HEK293 (cell line): ENCODE measurements around the gene ASCL2.

Experiments used
- CTCF ChIA-PET: fragments of 350-600 bp; formaldehyde crosslinking; extraction: SDS; loops from one replicate; lab custom pipeline; 2021; ENCODE audit warnings: antibody characterized with exemption; lab: Yijun Ruan, JAX
- POLR2A ChIA-PET: fragments of 300-600 bp; formaldehyde crosslinking; extraction: SDS; loops from one replicate; lab custom pipeline; 2020; ENCODE audit warnings: antibody characterized with exemption, inconsistent platforms; lab: Yijun Ruan, JAX
- H3K27ac ChIP-seq: fragments of 200-500 bp; sonication (Bioruptor generic); 2 replicates; pipeline ENCODE4 v1.5.1; 2014; ENCODE audit warnings: low read depth, low read length, control low read depth, inconsistent platforms; ENCODE audit errors: extremely low read depth
- H3K36me3 ChIP-seq, 2 experiments: fragments of 200-500 bp in 1 of 2; sonication (Bioruptor generic) in 1 of 2; 1 replicate in 1 of 2; 2 replicates in 1 of 2; pipeline ENCODE4 v1.5.1; 2014 to 2017; ENCODE audit warnings: inconsistent platforms in 2 of 2, low read length in 2 of 2; ENCODE audit not compliant: control insufficient read depth in 2 of 2, insufficient read depth in 1 of 2
- H3K4me1 ChIP-seq: fragments of 200-500 bp; sonication (Bioruptor generic); 2 replicates; pipeline ENCODE4 v1.5.1; 2014; ENCODE audit warnings: mild to moderate bottlenecking, low read length, inconsistent platforms; ENCODE audit not compliant: control insufficient read depth, insufficient read depth
- H3K4me3 ChIP-seq: 2 replicates; pipeline ENCODE4 v1.5.1; 2011; ENCODE audit warnings: low read depth, mild to moderate bottlenecking, control low read depth, low read length, moderate library complexity
- H3K9me3 ChIP-seq: fragments of 200-500 bp; sonication (Bioruptor generic); 2 replicates; pipeline ENCODE4 v1.5.1; 2014; ENCODE audit warnings: low read depth, low read length, inconsistent platforms; ENCODE audit not compliant: control insufficient read depth, insufficient read depth
- GLI2 ChIP-seq: fragments of 450-650 bp; formaldehyde crosslinking; IDR thresholded peaks from 2 replicates; pipeline ENCODE4; 2017; ENCODE audit warnings: missing biosample characterization, missing genetic modification characterization, low read depth, borderline replicate concordance
- PRDM1 ChIP-seq: fragments of 450-650 bp; formaldehyde crosslinking; IDR thresholded peaks from 2 replicates; pipeline ENCODE4; 2016; ENCODE audit warnings: missing biosample characterization, missing genetic modification characterization
- SCRT1 ChIP-seq: fragments of 450-650 bp; formaldehyde crosslinking; IDR thresholded peaks from 2 replicates; pipeline ENCODE4 v1.5.1; 2016; ENCODE audit warnings: missing biosample characterization, missing genetic modification characterization, borderline replicate concordance
- ZBTB44 ChIP-seq: fragments of 450-650 bp; IDR thresholded peaks from 2 replicates; pipeline ENCODE4 v1.5.1; 2018; ENCODE audit warnings: missing biosample characterization, mild to moderate bottlenecking, missing genetic modification characterization
- ZNF157 ChIP-seq: fragments of 450-650 bp; formaldehyde crosslinking; IDR thresholded peaks from 2 replicates; pipeline ENCODE4 v1.5.1; 2016; ENCODE audit warnings: missing biosample characterization, missing genetic modification characterization
- ZNF169 ChIP-seq: fragments of 450-650 bp; formaldehyde crosslinking; IDR thresholded peaks from 2 replicates; pipeline ENCODE4 v1.5.1; 2016; ENCODE audit warnings: missing biosample characterization, missing genetic modification characterization
- ZNF184 ChIP-seq: fragments of 450-650 bp; IDR thresholded peaks from 2 replicates; pipeline ENCODE4 v1.5.1; 2018; ENCODE audit warnings: missing biosample characterization, mild to moderate bottlenecking, missing genetic modification characterization
- ZNF221 ChIP-seq: fragments of 450-650 bp; formaldehyde crosslinking; IDR thresholded peaks from 2 replicates; pipeline ENCODE4 v1.5.1; 2017; ENCODE audit warnings: missing biosample characterization, missing genetic modification characterization, borderline replicate concordance
- ZNF366 ChIP-seq: fragments of 450-650 bp; formaldehyde crosslinking; conservative IDR thresholded peaks from 2 replicates; pipeline ENCODE4 v1.5.1; 2016; ENCODE audit warnings: missing biosample characterization, missing genetic modification characterization
- ZNF404 ChIP-seq: fragments of 450-650 bp; formaldehyde crosslinking; IDR thresholded peaks from 2 replicates; pipeline ENCODE4 v1.5.1; 2017; ENCODE audit warnings: missing biosample characterization, missing genetic modification characterization
- ZNF513 ChIP-seq: fragments of 450-650 bp; IDR thresholded peaks from 2 replicates; pipeline ENCODE4 v1.5.1; 2018; ENCODE audit warnings: missing biosample characterization, missing genetic modification characterization
- ZNF529 ChIP-seq: fragments of 450-650 bp; formaldehyde crosslinking; IDR thresholded peaks from 2 replicates; pipeline ENCODE4 v1.5.1; 2017; ENCODE audit warnings: missing genetic modification characterization, missing biosample characterization; ENCODE audit not compliant: insufficient replicate concordance
- ZNF549 ChIP-seq: fragments of 450-650 bp; IDR thresholded peaks from 2 replicates; pipeline ENCODE4 v1.5.1; 2018; ENCODE audit warnings: missing biosample characterization, missing genetic modification characterization, mild to moderate bottlenecking, inconsistent platforms, moderate library complexity
- ZNF701 ChIP-seq: fragments of 450-650 bp; formaldehyde crosslinking; IDR thresholded peaks from 2 replicates; pipeline ENCODE4 v1.5.1; 2016; ENCODE audit warnings: missing biosample characterization, missing genetic modification characterization
- ZNF776 ChIP-seq: fragments of 450-650 bp; formaldehyde crosslinking; IDR thresholded peaks from 2 replicates; pipeline ENCODE4 v1.5.0; 2017; ENCODE audit warnings: missing biosample characterization, missing genetic modification characterization, borderline replicate concordance
- TF ChIP-seq, protein P1 (sequence below): fragments of 450-650 bp; formaldehyde crosslinking; IDR thresholded peaks from 2 replicates; pipeline ENCODE4 v1.5.1; 2016; ENCODE audit warnings: missing biosample characterization, missing genetic modification characterization
- TF ChIP-seq, protein P2 (sequence below): fragments of 450-650 bp; formaldehyde crosslinking; IDR thresholded peaks from 2 replicates; pipeline ENCODE4 v1.5.1; 2016; ENCODE audit warnings: missing biosample characterization, missing genetic modification characterization

ASCL2 gene

GRCh38 chr11:2275334-2276279 is 5.2 kb upstream of the ASCL2 start:
- POLR2A ChIA-PET = no interaction called here
- CTCF ChIA-PET = interaction anchor here (0.6 to 1.5 kb wide), 2 partner anchors 81 to 145 kb away, joined by 3 to 7 read pairs; no protein-coding TSS in a partner anchor
- no peak overlapping the region for H3K27ac ChIP-seq
- H3K4me1 ChIP-seq = no peaks in the 10 kb centered on the region
- H3K36me3 ChIP-seq = no peaks in the 10 kb centered on the region
- TF ChIP-seq ZNF404 (tag by site-specific recombination) (no peak), ZNF169 (tag by site-specific recombination) (no peak), ZNF513 (tag by site-specific recombination) (no peak), ZBTB44 (tag by site-specific recombination) (no peak), PRDM1 (no peak), ZNF529 (tag by site-specific recombination) (no peak), ZNF366 (tag by site-specific recombination) (no peak), ZNF221 (tag by site-specific recombination) (no peak), ZNF184 (no peak), ZNF549 (tag by site-specific recombination) (no peak), ZNF701 (no peak)
- TF ChIP-seq, protein P1, sequence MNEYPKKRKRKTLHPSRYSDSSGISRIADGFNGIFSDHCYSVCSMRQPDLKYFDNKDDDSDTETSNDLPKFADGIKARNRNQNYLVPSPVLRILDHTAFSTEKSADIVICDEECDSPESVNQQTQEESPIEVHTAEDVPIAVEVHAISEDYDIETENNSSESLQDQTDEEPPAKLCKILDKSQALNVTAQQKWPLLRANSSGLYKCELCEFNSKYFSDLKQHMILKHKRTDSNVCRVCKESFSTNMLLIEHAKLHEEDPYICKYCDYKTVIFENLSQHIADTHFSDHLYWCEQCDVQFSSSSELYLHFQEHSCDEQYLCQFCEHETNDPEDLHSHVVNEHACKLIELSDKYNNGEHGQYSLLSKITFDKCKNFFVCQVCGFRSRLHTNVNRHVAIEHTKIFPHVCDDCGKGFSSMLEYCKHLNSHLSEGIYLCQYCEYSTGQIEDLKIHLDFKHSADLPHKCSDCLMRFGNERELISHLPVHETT = no peak
- no peak overlapping the region for H3K4me3 ChIP-seq
- no peaks in the 10 kb centered on the region for H3K9me3 ChIP-seq

GRCh38 chr11:2273771-2274170 is 3.4 kb upstream of the ASCL2 start:
- no peak overlapping the region for H3K4me3 ChIP-seq
- TF ChIP-seq ZNF776 (tag by site-specific recombination) = no peak
- TF ChIP-seq, protein P2, sequence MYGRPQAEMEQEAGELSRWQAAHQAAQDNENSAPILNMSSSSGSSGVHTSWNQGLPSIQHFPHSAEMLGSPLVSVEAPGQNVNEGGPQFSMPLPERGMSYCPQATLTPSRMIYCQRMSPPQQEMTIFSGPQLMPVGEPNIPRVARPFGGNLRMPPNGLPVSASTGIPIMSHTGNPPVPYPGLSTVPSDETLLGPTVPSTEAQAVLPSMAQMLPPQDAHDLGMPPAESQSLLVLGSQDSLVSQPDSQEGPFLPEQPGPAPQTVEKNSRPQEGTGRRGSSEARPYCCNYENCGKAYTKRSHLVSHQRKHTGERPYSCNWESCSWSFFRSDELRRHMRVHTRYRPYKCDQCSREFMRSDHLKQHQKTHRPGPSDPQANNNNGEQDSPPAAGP = no peak
- no peak for TF ChIP-seq SCRT1 (tag by site-specific recombination)
- TF ChIP-seq GLI2 (tag by site-specific recombination) = no peak
- TF ChIP-seq ZNF157 (tag by site-specific recombination) = no peak
- no peak for TF ChIP-seq ZNF549 (tag by site-specific recombination)
- H3K4me1 ChIP-seq = no peaks in the 10 kb centered on the region
- POLR2A ChIA-PET = no interaction called here
- H3K9me3 ChIP-seq = no peaks in the 10 kb centered on the region
- H3K27ac ChIP-seq = no peak overlapping the region
- CTCF ChIA-PET = interaction anchor here (0.6 to 1.4 kb wide), 4 partner anchors 76 to 1426 kb away, joined by 3 to 6 read pairs (median 4); no protein-coding TSS in a partner anchor
- no peaks in the 10 kb centered on the region for H3K36me3 ChIP-seq
